Retinal pigment epithelial cell (primary cell): ENCODE measurements around the gene PTOV1.

ENCODE experiments used
- DNase-seq: peaks from one replicate; pipeline ENCODE4 v3.0.0-alpha.2; 2010; ENCODE audit warnings: low read depth
- H3K4me3 ChIP-seq: 2 replicates; pipeline ENCODE4 v1.5.1; 2011; ENCODE audit warnings: mild to moderate bottlenecking, low read length, control low read depth, moderate library complexity
- TF ChIP-seq, protein P1 (sequence below): conservative IDR thresholded peaks from 2 replicates; pipeline ENCODE4 v1.5.1; 2011; ENCODE audit warnings: low read depth, low read length, control low read depth, inconsistent platforms

Gene PTOV1

DNA sequence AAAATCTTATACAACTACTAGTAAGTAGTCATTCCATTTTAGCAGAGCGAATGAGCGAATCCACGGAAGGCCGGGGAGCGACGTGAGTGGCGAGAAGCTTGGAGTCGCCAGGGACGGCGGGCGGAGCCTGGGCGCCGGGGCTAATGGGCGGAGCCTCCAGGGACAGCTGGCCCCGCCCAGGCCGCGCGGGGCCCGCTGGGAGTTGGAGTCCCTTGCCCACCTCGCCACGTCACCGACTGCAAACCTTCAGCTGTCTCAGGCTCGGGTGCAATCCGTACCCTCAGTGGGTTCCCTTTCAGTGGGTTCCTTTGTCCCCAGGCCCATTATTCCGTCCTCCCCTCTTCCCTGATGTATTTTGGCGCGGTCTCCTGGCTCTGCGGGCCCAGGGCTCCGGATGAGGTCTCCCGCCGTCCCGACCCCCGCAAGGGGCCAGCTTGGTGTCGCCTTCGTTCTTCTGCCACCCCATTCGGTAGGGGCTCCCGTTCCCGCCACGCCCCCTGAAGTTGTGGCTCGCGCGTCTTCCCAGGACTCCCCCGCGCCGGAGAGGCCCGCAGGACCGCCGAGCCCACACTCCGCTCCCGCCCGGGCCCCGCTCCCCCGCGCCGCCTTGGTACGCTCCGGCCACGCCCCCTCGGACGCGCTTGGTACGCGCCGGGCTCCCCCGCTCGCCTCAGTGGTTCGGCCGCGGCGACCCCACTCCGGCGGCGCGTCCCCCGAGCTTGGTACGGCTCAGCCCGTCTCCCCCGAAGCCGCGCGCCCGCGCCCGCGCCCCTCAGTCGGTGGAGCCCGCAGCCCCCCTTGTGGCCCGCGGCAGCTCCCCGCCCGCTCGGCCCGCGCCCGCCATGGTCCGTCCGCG lies at the start of gene PTOV1:
PTOV1 (plus strand) TSS at position 673 of the 856 bp plus-strand sequence.
- peak; percentile 55 for DNase-seq
- TF ChIP-seq, protein P1, sequence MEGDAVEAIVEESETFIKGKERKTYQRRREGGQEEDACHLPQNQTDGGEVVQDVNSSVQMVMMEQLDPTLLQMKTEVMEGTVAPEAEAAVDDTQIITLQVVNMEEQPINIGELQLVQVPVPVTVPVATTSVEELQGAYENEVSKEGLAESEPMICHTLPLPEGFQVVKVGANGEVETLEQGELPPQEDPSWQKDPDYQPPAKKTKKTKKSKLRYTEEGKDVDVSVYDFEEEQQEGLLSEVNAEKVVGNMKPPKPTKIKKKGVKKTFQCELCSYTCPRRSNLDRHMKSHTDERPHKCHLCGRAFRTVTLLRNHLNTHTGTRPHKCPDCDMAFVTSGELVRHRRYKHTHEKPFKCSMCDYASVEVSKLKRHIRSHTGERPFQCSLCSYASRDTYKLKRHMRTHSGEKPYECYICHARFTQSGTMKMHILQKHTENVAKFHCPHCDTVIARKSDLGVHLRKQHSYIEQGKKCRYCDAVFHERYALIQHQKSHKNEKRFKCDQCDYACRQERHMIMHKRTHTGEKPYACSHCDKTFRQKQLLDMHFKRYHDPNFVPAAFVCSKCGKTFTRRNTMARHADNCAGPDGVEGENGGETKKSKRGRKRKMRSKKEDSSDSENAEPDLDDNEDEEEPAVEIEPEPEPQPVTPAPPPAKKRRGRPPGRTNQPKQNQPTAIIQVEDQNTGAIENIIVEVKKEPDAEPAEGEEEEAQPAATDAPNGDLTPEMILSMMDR = no peak
- H3K4me3 ChIP-seq = peak within 1 kb of the TSS; percentile 87

DNA sequence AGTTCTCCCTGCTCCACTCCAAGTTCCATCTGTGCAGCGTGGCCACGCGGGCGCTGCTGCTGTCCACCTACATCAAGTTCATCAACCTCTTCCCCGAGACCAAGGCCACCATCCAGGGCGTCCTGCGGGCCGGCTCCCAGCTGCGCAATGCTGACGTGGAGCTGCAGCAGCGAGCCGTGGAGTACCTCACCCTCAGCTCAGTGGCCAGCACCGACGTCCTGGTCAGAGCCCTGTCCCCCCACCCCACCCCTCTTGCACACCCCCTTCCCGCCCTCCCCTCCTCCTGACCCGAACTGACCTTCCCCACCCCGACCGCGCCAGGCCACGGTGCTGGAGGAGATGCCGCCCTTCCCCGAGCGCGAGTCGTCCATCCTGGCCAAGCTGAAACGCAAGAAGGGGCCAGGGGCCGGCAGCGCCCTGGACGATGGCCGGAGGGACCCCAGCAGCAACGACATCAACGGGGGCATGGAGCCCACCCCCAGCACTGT lies 49.5 kb upstream of the PTOV1 start:
- DNase-seq = no peak
- TF ChIP-seq, protein P1 = no peak
- no peak overlapping the region for H3K4me3 ChIP-seq

DNA sequence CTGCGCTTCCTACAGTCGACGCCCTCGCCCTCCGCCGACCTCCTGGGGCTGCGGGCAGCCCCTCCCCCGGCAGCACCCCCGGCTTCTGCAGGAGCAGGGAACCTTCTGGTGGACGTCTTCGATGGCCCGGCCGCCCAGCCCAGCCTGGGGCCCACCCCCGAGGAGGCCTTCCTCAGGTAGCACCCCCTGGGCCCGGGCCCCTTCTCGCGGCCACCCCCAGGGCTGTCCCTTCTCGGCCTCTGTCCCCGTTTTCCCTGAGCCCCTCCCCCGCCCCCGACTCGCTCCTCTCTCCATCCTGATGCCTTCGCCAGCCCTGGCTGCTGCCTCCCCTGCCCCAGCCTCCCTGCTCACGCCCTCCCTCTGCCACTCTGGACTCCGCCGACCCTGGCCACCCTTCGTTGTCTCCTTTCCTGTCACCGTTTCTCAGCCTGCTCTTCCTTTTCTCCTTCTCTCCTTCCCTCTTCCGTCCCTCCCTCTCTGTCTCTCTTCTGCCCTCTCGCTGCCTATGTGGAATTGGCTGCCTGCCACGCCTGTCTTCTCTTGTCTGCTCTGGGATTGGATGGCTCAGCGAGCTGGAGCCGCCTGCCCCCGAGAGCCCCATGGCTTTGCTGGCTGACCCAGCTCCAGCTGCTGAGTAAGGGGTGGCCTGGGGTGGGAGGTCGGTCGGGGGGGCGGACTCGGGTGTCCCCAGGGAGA lies 48.8 kb upstream of the PTOV1 start:
- TF ChIP-seq, protein P1 = peak; percentile 39
- peak; percentile 61 for DNase-seq
- peak overlapping the region; percentile 41 for H3K4me3 ChIP-seq

DNA sequence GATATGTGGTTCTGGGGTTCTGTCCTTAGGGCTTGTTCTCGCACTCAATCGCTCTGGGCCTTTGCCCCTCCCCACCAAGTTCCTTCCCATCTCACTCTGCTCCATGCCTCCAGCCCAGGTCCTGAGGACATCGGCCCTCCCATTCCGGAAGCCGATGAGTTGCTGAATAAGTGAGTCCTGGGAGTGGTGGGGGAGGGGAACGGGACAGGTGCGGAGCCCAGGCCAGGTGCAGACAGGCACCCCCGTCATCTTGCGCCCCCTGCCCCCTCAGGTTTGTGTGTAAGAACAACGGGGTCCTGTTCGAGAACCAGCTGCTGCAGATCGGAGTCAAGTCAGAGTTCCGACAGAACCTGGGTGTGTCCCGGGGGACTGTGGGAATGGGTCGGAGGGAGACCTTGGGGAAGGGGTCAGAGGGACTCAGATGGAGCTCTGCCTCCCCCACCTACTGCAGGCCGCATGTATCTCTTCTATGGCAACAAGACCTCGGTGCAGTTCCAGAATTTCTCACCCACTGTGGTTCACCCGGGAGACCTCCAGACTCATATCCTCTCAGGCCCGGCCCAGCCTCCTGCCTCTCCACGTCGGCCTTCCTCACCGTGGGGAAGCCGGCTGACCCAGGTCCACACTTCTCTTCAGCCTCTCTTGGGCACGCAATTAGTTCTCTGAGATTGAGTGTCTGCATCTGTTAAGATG lies 48.0 kb upstream of the PTOV1 start:
- no peak overlapping the region for H3K4me3 ChIP-seq
- no peak for DNase-seq
- TF ChIP-seq, protein P1 = no peak

DNA sequence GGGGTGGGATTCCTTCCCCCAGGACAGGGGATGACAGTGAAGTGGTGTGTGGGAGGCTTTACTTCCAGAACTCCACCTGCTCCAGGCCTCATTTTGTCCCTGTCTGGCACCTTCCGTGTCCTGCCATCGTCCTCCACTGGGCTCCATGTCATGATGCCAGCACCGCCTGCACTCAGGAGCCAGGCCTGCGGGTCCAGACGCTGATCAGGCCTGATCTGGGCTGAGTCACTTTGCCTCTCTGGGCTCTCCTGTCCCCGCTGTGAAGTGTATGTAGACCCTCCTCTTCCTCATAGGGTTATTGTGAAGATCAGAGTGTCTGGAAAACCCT lies 47.5 kb upstream of the PTOV1 start:
- no peak for DNase-seq
- TF ChIP-seq, protein P1 = no peak

DNA sequence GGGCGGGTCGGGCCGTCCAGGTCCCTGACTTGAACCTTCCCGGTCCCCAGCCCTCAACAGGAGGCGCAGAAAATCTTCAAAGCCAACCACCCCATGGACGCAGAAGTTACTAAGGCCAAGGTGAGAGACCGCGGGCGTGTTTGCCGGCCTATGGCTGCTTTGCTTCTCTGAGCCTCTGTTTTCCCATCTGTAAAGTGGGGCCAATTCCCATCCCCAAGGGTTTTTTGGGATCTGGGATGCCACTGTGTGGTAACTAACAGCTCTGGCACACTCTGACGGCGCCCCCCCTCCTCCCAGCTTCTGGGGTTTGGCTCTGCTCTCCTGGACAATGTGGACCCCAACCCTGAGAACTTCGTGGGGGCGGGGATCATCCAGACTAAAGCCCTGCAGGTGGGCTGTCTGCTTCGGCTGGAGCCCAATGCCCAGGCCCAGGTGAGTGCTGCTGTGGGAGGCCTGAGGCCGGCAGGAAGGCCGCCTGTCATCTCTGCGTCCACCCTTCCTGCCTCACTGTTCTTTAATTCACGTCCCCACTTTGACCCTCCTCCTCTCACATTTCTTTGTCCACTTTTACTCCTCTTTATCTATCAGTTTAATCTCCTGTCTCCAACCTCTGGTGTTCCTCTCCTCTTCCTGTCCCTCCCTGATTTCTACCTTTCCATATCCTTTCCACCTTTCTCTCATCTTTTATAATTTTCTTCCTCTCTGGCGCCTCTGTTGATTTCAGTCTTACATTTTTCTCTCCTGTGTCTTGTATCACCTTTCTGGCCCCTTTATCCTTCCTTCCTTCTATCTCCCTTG lies 44.9 kb upstream of the PTOV1 start:
- no peak overlapping the region for H3K4me3 ChIP-seq
- DNase-seq = no peak
- TF ChIP-seq, protein P1 = no peak

More for the DNA sequence above, 47.5 kb upstream of the PTOV1 start:
- H3K4me3 ChIP-seq = no peak overlapping the region
